ENCODE data around the gene HACD1.

DNA sequence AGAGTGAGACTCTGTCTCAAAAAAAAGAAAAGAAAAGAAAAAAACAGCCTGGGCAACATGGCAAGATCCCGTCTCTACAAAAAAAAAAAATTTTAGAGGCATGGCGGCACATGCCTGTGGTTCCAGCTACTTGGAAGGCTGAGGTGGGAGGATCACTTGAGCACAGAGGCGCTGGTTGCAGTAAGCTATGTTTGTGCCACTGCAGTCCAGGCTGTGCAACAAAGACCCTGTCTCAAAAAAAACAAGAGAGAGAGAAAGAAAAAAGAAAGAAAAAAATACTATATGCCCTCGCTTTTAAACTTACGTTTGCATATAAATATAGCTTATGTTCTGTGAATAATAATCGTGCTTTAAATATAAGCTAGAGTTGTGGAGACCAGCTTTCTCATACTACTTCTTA is 11.2 kb downstream of the HACD1 start:
- TF ChIP-seq, protein P1, sequence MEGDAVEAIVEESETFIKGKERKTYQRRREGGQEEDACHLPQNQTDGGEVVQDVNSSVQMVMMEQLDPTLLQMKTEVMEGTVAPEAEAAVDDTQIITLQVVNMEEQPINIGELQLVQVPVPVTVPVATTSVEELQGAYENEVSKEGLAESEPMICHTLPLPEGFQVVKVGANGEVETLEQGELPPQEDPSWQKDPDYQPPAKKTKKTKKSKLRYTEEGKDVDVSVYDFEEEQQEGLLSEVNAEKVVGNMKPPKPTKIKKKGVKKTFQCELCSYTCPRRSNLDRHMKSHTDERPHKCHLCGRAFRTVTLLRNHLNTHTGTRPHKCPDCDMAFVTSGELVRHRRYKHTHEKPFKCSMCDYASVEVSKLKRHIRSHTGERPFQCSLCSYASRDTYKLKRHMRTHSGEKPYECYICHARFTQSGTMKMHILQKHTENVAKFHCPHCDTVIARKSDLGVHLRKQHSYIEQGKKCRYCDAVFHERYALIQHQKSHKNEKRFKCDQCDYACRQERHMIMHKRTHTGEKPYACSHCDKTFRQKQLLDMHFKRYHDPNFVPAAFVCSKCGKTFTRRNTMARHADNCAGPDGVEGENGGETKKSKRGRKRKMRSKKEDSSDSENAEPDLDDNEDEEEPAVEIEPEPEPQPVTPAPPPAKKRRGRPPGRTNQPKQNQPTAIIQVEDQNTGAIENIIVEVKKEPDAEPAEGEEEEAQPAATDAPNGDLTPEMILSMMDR (IDR thresholded peaks at IDR 0.05; ENCODE audit: borderline replicate concordance, extremely low read depth, low read length, poor library complexity, severe bottlenecking), result no peak
- no peak for TF ChIP-seq EZH2 (IDR thresholded peaks at IDR 0.05; ENCODE audit: borderline replicate concordance, low read depth, low read length, severe bottlenecking)
